EH (cell line): Measurements from ENCODE around the gene SAMSN1.
"Not testable (repeated sequence)": the region's sequence is repeated elsewhere in the genome, so short reads cannot be mapped to it uniquely, and the experiment has no call there.

ENCODE experiments used
- DNase-seq: peaks from one replicate; pipeline ENCODE4 v3.0.0-alpha.2; 2015; ENCODE audit warnings: low read depth

SAMSN1 gene

DNA sequence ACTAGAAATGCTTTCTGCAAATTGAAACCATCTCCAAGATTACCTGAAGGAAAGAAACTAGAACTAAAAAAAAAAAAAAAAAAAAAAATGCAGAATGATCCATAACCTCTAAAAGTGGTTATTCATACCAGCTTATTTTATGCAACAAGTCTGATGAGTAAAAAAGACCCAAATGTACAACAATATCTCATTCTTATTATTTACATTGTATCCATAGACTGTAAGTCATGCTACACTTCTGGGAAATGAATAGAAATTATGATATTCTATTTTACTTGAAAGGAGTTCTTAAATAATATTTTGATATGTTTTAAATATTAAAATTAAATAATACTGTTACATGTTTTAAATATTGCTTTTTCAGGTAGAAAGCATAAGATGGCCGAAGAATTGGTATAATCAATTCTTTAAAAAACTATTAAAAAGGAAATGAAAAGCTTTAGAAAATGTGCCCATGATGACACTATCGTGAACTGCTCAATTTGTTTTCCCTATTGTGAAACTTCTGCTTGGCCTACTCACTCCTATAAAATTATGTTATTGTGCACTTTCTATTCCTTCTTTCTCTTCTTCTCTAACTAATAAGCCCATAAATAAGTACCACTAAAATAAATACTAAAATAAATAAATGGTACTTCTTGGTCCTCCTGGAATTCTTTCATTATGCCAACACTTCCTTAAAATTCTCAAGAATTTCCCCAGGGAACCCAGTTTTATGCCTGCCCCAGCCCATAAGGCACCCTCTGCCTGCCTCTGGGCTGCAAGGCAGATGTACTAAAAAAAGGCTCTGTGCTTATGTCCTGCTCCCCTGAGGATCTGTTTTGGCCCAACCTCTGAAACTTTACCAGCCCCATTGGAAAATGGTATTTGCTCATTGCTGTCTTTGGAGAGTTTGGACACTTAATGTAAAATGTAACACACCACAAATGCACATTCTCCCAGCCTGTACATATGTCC, 18.1 kb downstream of the SAMSN1 start:
- DNase-seq: no peak

DNA sequence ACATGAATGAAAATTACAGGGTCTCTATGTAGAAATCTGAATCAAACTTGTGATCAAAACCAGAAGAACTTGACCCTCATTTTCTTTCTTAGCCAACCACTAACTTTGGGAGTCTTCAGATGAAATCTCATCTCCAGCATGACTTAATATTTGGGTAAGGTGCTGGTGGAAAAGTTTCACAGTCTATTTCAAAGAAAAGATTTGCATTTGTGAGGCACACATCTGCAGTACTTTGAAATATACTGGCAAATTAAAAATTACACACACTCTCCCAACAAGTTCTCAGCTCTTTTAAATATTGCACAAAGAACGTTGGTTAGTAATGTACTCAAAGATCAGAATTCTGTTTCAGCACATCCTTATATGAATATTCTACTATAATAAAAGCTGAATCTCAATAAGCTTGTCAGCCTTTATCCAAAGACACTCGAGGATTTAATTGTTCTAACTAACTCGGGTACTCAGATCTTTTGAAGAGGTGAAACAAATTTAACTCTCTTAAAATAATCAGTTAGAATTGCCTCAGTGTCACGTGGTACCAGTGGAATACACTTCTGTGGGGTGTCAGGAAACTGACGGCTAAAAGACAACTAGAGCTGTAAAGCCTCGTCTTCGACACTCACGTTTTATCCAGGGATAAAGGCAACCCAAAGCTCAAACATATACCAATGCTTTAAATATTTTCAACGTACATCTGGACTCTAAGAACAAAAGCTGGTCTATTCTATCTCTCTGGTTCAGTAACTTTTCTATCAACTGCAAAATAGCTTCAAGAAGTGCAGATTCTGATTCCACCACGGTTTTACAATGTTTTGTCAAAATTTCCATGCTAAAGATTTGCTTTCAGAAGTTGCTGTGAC, 19.0 kb downstream of the SAMSN1 start:
- DNase-seq: no peak

- no peak for DNase-seq
Observed at GRCh38 chr21:14526199-14526598, 19.9 kb downstream of the SAMSN1 start.

DNA sequence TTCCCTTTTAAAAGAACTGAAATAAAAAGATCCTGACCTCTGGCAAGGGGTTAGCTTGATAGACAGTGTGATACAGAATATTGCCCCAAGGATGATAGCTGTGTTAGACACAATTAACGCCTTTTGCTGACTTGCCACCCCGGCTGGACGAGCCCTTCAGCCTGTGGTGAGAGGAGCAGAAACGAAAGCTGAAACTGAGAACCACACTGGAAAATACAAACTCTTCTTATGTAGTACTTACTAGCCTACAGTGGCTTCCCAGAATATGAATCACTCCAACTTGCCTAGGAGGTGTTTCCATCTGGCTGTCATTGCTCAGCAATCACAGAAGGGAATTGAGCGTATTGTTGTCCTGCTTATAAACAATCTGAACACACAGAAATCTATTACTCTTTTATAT, 22.9 kb downstream of the SAMSN1 start:
- DNase-seq: no peak

DNA sequence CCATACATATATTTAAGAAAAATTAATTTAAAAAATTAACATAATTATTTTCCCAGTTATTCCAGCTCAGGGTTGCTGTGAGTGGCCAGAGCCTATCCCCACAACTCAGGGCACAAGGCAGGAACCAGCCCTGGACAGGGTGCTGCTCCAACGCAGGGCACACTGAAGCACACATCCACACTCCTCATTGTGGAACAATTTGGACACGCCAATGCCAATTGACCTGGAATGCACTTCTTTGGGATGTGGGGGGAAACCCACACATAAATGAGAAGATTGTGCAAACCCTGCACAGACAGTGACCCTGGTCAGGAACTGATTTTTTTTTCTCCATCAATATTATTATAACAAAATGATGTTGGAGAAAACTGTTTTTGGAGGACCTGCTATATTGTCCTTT, 23.4 kb downstream of the SAMSN1 start:
- DNase-seq: no peak

DNA sequence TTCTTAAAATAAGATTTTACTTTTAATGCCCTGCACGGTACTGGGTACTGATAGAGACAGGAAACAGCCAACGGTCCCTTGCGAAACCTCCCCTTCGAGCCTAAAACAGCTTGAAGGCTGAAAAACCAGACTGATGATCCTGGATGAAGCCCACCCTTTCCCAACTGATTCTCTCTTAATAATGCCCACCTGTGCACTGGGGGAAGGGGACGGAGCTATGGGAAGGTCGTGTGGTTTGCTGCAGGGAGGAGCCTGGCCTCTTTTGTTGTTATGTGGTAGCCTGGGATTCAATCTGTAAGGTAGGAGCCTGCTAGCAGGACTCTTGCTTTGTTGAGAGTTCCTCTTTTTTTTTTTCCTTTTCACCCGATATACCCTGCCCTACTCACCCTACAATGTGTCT, 25.6 kb downstream of the SAMSN1 start:
- DNase-seq: no peak

GRCh38 chr21:14519000-14519399, 27.1 kb downstream of the SAMSN1 start:
- no peak for DNase-seq

GRCh38 chr21:14513804-14514203, 32.3 kb downstream of the SAMSN1 start:
- no peak for DNase-seq

GRCh38 chr21:14506859-14507457, 39.2 kb downstream of the SAMSN1 start:
- not testable (repeated sequence) for DNase-seq

DNA sequence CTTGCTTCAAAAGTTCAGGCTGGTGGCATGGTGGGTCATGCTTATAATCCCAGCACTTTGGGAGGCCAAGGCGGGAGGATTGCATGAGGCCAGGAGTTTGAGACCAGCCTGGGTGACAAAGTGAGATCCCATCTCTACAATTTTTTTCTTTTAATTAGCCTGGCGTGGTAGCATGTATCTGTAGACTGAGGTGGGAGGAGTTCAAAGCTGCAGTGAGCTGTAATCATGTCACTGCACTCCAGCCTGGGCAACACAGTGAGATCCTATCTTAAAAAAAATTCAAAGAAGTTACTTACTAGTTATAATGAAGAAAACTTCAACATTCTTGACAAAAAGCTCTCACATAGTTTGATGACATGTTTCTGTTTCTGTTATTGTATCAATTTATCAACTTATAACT, 45.2 kb downstream of the SAMSN1 start:
- no peak for DNase-seq

DNA sequence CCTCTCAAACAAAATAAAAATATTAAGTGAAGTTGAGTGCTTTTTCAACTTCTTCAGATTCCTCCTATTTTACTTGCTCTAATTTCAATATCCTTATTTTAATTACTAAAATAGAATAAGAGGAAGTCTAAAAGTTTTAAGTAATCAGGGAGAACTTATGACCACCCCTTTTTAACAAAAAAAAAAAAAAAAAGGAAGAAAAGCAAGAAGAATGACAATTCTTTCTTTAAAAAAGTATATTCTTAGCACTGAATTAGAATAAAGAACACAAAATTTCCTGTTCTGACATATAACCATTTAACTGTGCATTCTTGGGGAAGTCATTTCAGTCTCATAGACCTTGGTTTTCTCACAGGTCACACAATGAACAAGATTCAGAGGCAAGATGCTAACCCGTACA, 46.8 kb downstream of the SAMSN1 start:
- DNase-seq: no peak

DNA sequence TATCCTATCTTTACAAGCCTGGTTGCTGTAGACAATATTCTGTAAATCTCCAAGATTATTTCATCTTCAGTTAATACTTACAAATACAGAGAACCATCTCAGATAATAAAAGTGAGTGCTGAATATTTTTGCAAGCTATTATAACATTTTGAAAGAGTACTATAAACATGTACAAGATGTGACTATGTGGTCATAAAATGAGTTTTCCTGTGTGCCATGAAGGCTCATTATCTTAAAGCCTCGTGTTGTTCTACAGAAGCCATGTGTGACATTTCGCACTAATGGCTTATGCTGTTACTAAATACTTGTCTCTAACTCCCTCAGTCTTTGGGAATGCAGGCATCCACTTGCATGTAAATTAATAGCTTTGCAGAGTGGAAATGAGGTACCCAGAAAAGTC, 48.3 kb downstream of the SAMSN1 start:
- no peak for DNase-seq

DNA sequence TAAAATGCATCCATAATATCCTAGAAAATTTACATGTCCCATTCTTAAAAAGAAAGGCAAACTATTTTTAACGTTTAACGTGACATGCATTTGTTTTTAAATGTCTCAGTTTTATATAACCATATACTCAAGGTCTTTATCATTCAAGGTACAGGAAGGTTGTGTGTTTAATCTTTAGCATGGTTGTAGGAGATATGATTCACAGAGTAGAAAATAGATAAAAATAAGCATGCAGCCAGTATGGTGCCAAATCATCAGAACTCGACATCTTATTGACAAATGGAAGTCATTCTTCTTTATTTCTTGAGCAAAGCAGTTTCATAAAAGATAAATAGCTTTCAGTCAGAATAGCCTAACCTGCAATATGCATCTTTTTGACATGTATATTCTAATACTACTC, 51.0 kb downstream of the SAMSN1 start:
- no peak for DNase-seq

- DNase-seq: not testable (repeated sequence)
Observed at GRCh38 chr21:14494181-14494580, 51.9 kb downstream of the SAMSN1 start.

GRCh38 chr21:14493731-14494130, 52.4 kb downstream of the SAMSN1 start:
- DNase-seq: no peak

DNA sequence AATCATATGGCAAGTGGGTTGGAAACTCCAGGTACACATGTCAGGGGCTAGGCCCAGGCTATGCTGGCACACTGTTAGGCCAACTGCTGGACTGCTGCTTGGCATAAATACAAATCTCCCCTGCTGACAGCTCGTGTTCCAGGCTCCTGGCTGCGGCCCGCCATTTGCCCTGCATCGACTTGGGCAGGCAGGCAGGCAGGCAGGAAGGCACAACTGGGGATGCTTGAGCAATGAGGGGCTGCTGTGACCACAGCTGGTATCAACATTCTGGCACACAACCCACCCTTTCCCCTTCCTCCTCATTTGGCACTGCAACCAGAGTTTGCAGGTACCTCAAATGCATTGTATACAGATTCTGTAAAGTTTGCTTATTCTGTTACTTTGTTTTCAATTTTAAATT, 53.2 kb downstream of the SAMSN1 start:
- DNase-seq: no peak

- DNase-seq: no peak
Observed at GRCh38 chr21:14491269-14491681, 54.8 kb downstream of the SAMSN1 start.

DNA sequence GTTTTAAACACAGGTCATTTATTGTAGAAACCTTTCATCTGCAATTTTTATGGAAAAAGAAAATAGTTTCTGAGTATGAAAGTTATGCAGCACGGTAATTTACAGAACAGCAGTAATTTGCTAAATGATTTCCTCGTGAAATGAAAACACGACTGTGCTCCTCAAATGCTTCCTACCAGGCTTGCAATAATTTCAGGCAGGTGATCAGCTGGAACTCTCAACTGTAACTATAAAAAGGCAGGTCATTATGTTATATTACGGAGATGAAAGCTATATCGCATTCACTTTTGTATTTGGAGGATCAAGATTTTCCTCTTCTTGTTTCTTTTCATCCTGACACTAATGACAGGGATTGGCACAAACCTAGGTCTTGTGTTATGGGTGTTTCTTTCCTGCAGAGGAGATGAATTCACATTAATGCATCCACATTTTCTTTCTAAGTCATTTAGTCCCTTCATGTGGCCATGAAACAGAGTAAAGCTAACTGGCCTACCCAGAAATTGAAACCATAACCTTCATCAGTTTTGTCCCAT, 57.4 kb downstream of the SAMSN1 start:
- DNase-seq: no peak

DNA sequence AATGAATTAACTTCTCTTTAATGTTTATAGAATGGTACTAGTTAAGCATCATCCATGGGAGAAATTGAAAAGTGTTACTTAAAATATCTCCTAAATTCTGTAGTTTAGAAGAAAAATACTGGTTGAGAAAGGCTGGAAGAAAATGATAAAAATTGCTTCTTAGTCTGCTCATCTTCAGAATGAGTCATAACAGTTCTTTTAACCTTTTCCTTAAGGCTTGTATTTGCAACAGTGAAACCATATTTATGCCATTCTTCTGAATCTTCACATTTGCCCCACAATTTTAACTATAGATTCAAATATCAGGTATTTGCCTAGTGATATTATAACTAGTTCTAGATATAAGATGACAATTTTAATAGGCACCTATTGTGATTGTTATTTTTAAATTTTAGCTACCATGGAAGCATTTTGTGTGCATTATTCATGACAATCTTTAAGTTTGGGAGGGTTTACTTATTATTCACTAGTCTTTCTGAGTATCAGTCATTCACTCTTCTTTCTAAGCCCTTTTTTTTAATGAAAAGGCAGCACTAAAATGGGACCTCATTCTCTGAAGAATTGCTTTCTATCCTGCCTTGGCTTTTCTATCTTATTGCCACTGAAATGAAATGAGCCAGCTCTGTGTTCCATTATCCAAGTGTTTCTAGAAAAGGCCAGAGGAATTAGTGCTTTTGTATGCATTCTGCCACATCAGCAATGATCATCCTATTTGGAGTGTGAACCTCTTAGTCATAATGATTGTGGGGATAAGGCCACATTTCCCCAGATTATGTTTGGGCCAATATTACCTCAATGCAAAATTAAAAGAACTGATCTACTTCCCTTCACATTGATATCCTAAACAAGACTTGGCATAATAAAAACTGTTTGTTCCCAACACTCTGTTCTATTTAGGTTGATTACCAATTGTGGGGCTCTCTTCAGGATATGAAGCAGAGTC, 58.4 kb downstream of the SAMSN1 start:
- DNase-seq: no peak

DNA sequence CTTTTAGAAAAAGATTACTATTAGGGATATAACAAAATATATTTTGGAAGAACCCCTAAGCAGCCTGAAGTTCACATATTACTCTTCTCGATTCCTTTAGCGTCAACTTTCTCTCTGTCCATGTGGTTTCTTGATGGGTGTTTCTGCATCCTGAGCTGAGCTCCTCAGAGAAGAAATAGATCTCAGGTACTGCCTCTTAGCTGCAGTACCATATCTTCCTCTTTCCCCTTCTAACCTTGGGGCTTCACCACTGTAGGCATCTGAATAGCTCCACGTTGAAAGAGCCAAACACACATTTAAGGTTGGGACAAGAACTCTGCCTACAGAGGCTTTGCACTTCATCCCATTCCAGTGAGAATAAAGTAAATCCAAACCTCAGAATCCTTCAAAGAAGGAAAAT, 59.2 kb downstream of the SAMSN1 start:
- DNase-seq: no peak
